ENCODE results near the gene USP28.

The USP28 gene

GRCh38 chr11:113877670-113878055 is 2.3 kb upstream of the USP28 start:
- no peak for DNase-seq (ENCODE audit: low read depth in 2 of 2)

- DNase-seq (ENCODE audit: low read depth in 2 of 2) = no peak
Observed at GRCh38 chr11:113876798-113877669, 1.7 kb upstream of the USP28 start.

GRCh38 chr11:113876074-113876797 is 864 bp upstream of the USP28 start:
- DNase-seq (ENCODE audit: low read depth in 2 of 2) = no peak

GRCh38 chr11:113874581-113875233 is 665 bp downstream of the USP28 start:
- DNase-seq (ENCODE audit: low read depth in 2 of 2) = no peak

- DNase-seq (ENCODE audit: low read depth in 2 of 2) = no peak
Observed at GRCh38 chr11:113874096-113874495, 1.3 kb downstream of the USP28 start.

GRCh38 chr11:113873236-113873626 is 2.1 kb downstream of the USP28 start:
- DNase-seq (ENCODE audit: low read depth in 2 of 2) = no peak

GRCh38 chr11:113871336-113871735 is 4.0 kb downstream of the USP28 start:
- DNase-seq (ENCODE audit: low read depth in 2 of 2) = no peak

GRCh38 chr11:113867843-113868503 is 7.4 kb downstream of the USP28 start:
- DNase-seq (ENCODE audit: low read depth in 2 of 2) = no peak

- DNase-seq (ENCODE audit: low read depth in 2 of 2) = no peak
Observed at GRCh38 chr11:113865873-113866272, 9.5 kb downstream of the USP28 start.

GRCh38 chr11:113864410-113864809 is 11.0 kb downstream of the USP28 start:
- no peak for DNase-seq (ENCODE audit: low read depth in 2 of 2)

GRCh38 chr11:113862435-113862834 is 12.9 kb downstream of the USP28 start:
- no peak for DNase-seq (ENCODE audit: low read depth in 2 of 2)

GRCh38 chr11:113859665-113860064 is 15.7 kb downstream of the USP28 start:
- no peak for DNase-seq (ENCODE audit: low read depth in 2 of 2)

GRCh38 chr11:113856966-113857759 is 18.2 kb downstream of the USP28 start:
- DNase-seq (ENCODE audit: low read depth in 2 of 2) = no peak

- no peak for DNase-seq (ENCODE audit: low read depth in 2 of 2)
Observed at GRCh38 chr11:113855803-113856202, 19.6 kb downstream of the USP28 start.

GRCh38 chr11:113850188-113850587 is 25.2 kb downstream of the USP28 start:
- DNase-seq (ENCODE audit: low read depth in 2 of 2) = no peak

- DNase-seq (ENCODE audit: low read depth in 2 of 2) = no peak
Observed at GRCh38 chr11:113849713-113850112, 25.7 kb downstream of the USP28 start.

GRCh38 chr11:113847580-113847979 is 27.8 kb downstream of the USP28 start:
- DNase-seq (ENCODE audit: low read depth in 2 of 2) = no peak

- no peak for DNase-seq (ENCODE audit: low read depth in 2 of 2)
Observed at GRCh38 chr11:113847111-113847510, 28.3 kb downstream of the USP28 start.

GRCh38 chr11:113841691-113842090 is 33.7 kb downstream of the USP28 start:
- no peak for DNase-seq (ENCODE audit: low read depth in 2 of 2)

- DNase-seq (ENCODE audit: low read depth in 2 of 2) = no peak
Observed at GRCh38 chr11:113840932-113841664, 34.3 kb downstream of the USP28 start.

- DNase-seq (ENCODE audit: low read depth in 2 of 2) = no peak
Observed at GRCh38 chr11:113839842-113840241, 35.5 kb downstream of the USP28 start.

Measured in stimulated activated CD8-positive, alpha-beta memory T cell treated with anti-CD3 and anti-CD28 coated beads, Interleukin-15, amount 100 ng/mL, for 4 hours (primary cell).